ENCODE results near the gene GPR160.
"Not testable (repeated sequence)": the region's sequence is repeated elsewhere in the genome, so short reads cannot be mapped to it uniquely, and the experiment has no call there.

GPR160 gene, protein sequence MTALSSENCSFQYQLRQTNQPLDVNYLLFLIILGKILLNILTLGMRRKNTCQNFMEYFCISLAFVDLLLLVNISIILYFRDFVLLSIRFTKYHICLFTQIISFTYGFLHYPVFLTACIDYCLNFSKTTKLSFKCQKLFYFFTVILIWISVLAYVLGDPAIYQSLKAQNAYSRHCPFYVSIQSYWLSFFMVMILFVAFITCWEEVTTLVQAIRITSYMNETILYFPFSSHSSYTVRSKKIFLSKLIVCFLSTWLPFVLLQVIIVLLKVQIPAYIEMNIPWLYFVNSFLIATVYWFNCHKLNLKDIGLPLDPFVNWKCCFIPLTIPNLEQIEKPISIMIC

GRCh38 chr3:170037463-170038433 is at the start of gene GPR160:
Gene GPR160, plus strand, starts transcription at chr3:170037995. Its CDS starts 45,978 bp downstream, at chr3:170083973.
- DNase-seq: peak; percentile 89

GRCh38 chr3:169990431-169990830 is 47.4 kb upstream of the GPR160 start:
- no peak for DNase-seq

- no peak for DNase-seq
Observed at GRCh38 chr3:169992156-169992555, 45.6 kb upstream of the GPR160 start.

DNA sequence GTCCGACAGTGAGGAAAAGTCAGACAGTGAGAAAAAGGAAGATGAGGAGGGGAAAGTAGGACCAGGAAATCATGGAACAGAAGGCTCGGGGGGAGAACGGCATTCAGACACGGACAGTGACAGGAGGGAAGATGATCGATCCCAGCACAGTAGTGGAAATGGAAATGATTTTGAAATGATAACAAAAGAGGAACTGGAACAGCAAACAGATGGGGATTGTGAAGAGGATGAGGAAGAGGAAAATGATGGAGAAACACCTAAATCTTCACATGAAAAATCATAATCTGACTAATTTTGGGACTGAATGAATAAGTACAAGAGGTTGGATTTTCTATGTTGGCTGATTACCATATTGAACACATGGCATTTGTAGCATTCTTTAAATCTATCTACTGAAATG is 45.0 kb upstream of the GPR160 start:
- no peak for DNase-seq

DNA sequence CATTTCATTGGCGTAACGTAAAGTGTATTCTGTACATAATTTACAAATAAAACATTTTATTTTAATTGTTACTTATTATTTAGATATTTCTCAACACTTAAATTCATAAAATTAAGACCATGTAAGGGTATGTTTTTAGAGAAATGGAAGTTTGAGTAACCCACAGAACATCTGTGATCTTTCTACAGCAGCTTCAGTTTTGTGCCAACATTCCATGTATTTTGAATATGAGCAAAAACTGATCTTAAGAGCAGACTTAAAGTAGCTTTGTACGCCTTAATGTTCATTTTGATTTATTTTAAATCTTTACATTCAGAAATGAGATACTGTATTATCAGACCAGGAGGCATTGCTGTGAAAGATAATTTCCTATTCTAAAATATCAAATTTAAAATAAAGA is 44.0 kb upstream of the GPR160 start:
- no peak for DNase-seq

DNA sequence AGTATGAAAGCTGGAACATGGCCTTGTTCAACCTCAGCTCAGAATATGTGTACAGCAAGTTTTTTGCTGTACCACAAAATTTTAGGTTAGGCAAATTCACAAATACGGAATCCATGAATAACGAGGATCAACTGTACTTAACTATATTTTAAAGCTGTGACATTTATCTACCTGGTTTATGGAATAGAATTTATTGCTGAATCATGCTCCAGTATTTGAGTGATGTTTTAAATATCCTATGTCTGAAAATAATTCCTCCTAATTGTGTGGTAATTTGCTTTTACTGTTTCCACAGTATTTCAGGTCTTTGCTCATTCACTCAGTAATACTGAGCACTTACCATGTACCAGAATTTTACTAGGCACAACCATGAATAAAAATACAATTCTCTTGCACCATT is 41.7 kb upstream of the GPR160 start:
- no peak for DNase-seq

- DNase-seq: no peak
Observed at GRCh38 chr3:169998668-169999131, 39.1 kb upstream of the GPR160 start.

- DNase-seq: peak; percentile 17
Observed at GRCh38 chr3:169999433-169999832, 38.4 kb upstream of the GPR160 start.

- no peak for DNase-seq
Observed at GRCh38 chr3:170000051-170000450, 37.7 kb upstream of the GPR160 start.

GRCh38 chr3:170002231-170002630 is 35.6 kb upstream of the GPR160 start:
- no peak for DNase-seq

DNA sequence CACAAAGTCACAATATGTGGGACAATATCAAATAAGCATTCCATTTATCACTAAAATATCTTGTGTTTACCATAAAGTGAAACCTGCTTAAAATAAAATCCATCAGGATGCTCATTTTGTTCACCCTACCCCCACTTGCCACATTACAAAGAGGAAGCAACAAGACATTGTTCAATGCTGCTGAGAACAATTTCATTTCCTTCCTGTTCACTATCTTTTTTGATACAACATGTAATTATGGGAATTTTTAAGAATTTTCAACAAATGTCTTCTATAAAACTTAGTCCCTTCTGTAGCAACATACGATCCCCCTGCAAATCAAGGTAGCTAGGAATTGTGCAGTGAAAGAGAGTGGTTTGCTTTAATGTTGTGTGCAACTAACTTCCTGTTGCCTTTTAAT is 34.9 kb upstream of the GPR160 start:
- DNase-seq: no peak

DNA sequence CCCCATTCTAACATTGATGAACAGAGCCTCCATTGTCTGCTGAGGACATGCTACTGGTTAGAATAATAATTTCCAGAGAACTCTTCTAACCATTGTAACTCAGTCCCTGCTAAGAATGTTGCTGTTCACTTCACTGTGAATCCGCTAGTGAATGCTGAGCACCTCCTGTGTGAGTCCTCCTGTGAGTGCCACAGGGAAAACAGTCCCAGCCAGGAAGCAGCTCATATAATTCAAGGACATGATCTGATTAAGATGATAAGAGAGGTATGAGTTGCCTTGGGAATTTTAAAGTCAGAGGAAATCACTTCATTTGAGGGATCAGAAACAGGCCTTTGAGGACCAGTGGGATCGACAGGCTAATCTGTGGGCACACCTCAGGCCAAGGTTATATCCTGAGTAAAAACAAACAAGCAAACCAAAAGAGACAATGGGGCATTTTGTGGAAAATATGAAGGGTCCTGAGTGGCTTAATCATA is 33.9 kb upstream of the GPR160 start:
- no peak for DNase-seq

- peak; percentile 50 for DNase-seq
Observed at GRCh38 chr3:170007031-170007663, 30.6 kb upstream of the GPR160 start.

DNA sequence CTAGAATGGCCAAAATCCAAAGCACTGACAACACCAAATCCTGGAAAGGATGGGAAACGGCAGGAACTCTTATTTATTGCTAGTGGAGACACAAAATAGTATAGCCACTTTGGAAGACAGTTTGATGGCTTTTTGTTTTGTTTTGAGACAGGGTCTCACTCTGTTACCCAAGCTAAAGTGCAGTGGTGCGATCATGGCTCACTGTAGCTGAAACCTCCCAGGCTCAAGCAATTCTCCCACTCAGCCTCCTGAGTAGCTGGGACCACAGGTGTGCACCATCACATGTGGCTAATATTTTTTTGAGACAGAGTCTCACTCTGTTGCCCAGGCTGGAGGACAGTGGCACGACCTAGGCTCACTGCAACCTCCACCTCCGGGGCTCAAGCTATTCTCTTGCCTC is 27.3 kb upstream of the GPR160 start:
- no peak for DNase-seq

- no peak for DNase-seq
Observed at GRCh38 chr3:170012683-170013400, 25.0 kb upstream of the GPR160 start.

GRCh38 chr3:170016057-170016456 is 21.7 kb upstream of the GPR160 start:
- no peak for DNase-seq

GRCh38 chr3:170019306-170019705 is 18.5 kb upstream of the GPR160 start:
- DNase-seq: not testable (repeated sequence)

GRCh38 chr3:170021083-170021482 is 16.7 kb upstream of the GPR160 start:
- DNase-seq: no peak

DNA sequence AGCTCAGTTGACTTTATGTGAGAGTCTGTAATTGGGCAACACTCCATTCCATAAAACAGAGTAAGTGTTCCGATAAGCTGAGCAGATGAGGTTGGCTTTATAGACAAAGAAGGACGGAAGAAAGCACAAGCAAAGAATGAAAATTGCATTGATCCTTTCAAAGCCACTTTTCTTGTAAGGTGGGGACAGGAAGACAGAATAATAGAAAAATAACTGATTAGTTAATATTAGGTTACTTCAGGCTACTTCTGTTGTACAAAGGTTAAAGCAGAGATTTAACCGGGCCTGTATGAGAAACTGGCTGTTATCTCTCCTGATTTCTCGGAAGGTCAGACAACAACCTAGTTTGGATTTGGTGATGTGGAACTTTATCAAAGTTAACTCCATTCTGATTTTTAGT is 15.5 kb upstream of the GPR160 start:
- DNase-seq: no peak

GRCh38 chr3:170023165-170023564 is 14.6 kb upstream of the GPR160 start:
- DNase-seq: no peak

DNA sequence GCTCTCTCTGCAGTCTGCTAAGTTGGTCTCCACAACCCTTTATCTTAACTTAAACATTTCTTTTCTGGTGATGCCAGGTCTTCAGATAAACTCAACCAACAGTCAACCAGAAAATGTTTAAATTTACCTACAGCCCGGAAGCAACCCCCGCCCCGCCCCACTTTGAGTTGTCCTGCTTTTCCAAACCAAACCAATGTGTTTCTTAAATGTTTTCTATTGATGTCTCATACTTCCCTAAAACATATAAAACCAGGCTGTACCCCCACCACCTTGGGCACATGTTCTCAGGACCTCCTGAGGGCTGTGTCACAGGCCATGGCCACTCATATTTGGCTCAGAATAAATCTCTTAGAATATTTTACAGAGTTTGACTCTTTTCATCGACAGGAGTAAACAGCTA is 13.2 kb upstream of the GPR160 start:
- DNase-seq: no peak
